ENCODE data around the gene TPM1. TPM values are rescaled to one million over a fixed set of nuclear protein-coding genes. Genes with fewer than 3 reads are reported as not detected.

Gene TPM1
- total and polyA plus RNA-seq, 10 of the 15 experiments (the other 5 are each of a cell fraction or from before 2014, with no cell fraction given) = 0.43 to 10.0 (median 2.4) TPM

DNA sequence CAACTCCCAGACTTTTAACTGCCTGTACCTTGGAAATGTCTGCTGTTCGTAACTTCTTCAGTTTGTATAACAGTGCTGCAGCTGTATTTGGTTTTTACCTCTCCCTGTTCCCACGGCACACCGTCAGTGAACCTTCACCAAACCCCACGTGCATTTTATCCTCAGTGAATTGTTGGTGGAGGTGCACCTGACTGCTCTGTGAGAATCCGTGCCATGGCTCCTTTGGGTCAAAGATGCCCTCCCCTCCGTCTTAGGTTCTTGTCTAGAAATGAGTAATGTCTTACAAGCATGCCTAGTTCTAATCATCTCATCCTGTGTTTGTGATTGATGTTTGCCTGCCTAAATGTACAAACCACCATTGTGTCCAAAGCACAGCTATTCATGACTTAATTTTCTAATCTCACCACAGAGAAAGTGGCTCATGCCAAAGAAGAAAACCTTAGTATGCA lies 28.2 kb downstream of the TPM1 start (continued):
- TF ChIP-seq, protein P1, sequence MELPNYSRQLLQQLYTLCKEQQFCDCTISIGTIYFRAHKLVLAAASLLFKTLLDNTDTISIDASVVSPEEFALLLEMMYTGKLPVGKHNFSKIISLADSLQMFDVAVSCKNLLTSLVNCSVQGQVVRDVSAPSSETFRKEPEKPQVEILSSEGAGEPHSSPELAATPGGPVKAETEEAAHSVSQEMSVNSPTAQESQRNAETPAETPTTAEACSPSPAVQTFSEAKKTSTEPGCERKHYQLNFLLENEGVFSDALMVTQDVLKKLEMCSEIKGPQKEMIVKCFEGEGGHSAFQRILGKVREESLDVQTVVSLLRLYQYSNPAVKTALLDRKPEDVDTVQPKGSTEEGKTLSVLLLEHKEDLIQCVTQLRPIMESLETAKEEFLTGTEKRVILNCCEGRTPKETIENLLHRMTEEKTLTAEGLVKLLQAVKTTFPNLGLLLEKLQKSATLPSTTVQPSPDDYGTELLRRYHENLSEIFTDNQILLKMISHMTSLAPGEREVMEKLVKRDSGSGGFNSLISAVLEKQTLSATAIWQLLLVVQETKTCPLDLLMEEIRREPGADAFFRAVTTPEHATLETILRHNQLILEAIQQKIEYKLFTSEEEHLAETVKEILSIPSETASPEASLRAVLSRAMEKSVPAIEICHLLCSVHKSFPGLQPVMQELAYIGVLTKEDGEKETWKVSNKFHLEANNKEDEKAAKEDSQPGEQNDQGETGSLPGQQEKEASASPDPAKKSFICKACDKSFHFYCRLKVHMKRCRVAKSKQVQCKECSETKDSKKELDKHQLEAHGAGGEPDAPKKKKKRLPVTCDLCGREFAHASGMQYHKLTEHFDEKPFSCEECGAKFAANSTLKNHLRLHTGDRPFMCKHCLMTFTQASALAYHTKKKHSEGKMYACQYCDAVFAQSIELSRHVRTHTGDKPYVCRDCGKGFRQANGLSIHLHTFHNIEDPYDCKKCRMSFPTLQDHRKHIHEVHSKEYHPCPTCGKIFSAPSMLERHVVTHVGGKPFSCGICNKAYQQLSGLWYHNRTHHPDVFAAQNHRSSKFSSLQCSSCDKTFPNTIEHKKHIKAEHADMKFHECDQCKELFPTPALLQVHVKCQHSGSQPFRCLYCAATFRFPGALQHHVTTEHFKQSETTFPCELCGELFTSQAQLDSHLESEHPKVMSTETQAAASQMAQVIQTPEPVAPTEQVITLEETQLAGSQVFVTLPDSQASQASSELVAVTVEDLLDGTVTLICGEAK (IDR thresholded peaks at IDR 0.05; ENCODE audit: borderline replicate concordance) = no peak
- TF ChIP-seq, protein P2, sequence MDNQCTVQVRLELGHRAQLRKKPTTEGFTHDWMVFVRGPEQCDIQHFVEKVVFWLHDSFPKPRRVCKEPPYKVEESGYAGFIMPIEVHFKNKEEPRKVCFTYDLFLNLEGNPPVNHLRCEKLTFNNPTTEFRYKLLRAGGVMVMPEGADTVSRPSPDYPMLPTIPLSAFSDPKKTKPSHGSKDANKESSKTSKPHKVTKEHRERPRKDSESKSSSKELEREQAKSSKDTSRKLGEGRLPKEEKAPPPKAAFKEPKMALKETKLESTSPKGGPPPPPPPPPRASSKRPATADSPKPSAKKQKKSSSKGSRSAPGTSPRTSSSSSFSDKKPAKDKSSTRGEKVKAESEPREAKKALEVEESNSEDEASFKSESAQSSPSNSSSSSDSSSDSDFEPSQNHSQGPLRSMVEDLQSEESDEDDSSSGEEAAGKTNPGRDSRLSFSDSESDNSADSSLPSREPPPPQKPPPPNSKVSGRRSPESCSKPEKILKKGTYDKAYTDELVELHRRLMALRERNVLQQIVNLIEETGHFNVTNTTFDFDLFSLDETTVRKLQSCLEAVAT (IDR thresholded peaks at IDR 0.05) = no peak
- no peak for TF ChIP-seq SMAD1 (IDR thresholded peaks at IDR 0.05; ENCODE audit: low read depth, partially characterized antibody)
- no peak for TF ChIP-seq POLR2A (IDR thresholded peaks at IDR 0.05; ENCODE audit: low read depth, low read length)
- no peak for TF ChIP-seq SMARCA5 (IDR thresholded peaks at IDR 0.05)
- TF ChIP-seq, protein P3, sequence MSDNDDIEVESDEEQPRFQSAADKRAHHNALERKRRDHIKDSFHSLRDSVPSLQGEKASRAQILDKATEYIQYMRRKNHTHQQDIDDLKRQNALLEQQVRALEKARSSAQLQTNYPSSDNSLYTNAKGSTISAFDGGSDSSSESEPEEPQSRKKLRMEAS (IDR thresholded peaks at IDR 0.05; ENCODE audit: low read depth, low read length) = no peak
- TF ChIP-seq HDAC6 (IDR thresholded peaks at IDR 0.05; ENCODE audit: unreplicated experiment) = no peak
- 0 out of 2 replicates have a peak, but pooled peaks have one; percentile 14 for TF ChIP-seq IRF4 (IDR thresholded peaks at IDR 0.05; ENCODE audit: low read depth, low read length)
- no peak for TF ChIP-seq MYB (IDR thresholded peaks at IDR 0.05; ENCODE audit: borderline replicate concordance, low read depth, low read length)
- no peak for TF ChIP-seq EED (IDR thresholded peaks at IDR 0.05; ENCODE audit: low read depth)
- TF ChIP-seq MTA2 (IDR thresholded peaks at IDR 0.05; ENCODE audit: low read depth) = peak; percentile 46; the same call in 1 of the 2 replicates
- TF ChIP-seq IKZF2 (IDR thresholded peaks at IDR 0.05) = peak in 1 of 2 experiments; percentile 28; a peak in 1 of 4 replicates
- TF ChIP-seq, protein P4, sequence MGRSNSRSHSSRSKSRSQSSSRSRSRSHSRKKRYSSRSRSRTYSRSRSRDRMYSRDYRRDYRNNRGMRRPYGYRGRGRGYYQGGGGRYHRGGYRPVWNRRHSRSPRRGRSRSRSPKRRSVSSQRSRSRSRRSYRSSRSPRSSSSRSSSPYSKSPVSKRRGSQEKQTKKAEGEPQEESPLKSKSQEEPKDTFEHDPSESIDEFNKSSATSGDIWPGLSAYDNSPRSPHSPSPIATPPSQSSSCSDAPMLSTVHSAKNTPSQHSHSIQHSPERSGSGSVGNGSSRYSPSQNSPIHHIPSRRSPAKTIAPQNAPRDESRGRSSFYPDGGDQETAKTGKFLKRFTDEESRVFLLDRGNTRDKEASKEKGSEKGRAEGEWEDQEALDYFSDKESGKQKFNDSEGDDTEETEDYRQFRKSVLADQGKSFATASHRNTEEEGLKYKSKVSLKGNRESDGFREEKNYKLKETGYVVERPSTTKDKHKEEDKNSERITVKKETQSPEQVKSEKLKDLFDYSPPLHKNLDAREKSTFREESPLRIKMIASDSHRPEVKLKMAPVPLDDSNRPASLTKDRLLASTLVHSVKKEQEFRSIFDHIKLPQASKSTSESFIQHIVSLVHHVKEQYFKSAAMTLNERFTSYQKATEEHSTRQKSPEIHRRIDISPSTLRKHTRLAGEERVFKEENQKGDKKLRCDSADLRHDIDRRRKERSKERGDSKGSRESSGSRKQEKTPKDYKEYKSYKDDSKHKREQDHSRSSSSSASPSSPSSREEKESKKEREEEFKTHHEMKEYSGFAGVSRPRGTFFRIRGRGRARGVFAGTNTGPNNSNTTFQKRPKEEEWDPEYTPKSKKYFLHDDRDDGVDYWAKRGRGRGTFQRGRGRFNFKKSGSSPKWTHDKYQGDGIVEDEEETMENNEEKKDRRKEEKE (IDR thresholded peaks at IDR 0.05) = no peak
- TF ChIP-seq, protein P5, sequence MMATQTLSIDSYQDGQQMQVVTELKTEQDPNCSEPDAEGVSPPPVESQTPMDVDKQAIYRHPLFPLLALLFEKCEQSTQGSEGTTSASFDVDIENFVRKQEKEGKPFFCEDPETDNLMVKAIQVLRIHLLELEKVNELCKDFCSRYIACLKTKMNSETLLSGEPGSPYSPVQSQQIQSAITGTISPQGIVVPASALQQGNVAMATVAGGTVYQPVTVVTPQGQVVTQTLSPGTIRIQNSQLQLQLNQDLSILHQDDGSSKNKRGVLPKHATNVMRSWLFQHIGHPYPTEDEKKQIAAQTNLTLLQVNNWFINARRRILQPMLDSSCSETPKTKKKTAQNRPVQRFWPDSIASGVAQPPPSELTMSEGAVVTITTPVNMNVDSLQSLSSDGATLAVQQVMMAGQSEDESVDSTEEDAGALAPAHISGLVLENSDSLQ (IDR thresholded peaks at IDR 0.05) = peak; percentile 11; the same call in 1 of the 2 replicates
- TF ChIP-seq, protein P6, sequence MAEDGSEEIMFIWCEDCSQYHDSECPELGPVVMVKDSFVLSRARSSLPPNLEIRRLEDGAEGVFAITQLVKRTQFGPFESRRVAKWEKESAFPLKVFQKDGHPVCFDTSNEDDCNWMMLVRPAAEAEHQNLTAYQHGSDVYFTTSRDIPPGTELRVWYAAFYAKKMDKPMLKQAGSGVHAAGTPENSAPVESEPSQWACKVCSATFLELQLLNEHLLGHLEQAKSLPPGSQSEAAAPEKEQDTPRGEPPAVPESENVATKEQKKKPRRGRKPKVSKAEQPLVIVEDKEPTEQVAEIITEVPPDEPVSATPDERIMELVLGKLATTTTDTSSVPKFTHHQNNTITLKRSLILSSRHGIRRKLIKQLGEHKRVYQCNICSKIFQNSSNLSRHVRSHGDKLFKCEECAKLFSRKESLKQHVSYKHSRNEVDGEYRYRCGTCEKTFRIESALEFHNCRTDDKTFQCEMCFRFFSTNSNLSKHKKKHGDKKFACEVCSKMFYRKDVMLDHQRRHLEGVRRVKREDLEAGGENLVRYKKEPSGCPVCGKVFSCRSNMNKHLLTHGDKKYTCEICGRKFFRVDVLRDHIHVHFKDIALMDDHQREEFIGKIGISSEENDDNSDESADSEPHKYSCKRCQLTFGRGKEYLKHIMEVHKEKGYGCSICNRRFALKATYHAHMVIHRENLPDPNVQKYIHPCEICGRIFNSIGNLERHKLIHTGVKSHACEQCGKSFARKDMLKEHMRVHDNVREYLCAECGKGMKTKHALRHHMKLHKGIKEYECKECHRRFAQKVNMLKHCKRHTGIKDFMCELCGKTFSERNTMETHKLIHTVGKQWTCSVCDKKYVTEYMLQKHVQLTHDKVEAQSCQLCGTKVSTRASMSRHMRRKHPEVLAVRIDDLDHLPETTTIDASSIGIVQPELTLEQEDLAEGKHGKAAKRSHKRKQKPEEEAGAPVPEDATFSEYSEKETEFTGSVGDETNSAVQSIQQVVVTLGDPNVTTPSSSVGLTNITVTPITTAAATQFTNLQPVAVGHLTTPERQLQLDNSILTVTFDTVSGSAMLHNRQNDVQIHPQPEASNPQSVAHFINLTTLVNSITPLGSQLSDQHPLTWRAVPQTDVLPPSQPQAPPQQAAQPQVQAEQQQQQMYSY (CRISPR knock-in tag; IDR thresholded peaks at IDR 0.05) = no peak
- TF ChIP-seq BHLHE40 (IDR thresholded peaks at IDR 0.05; ENCODE audit: borderline replicate concordance in 1 of 2, low read depth in 2 of 2, low read length in 1 of 2) = peak; percentile 18 to 56; a peak in 2 of 4 replicates
- no peak for TF ChIP-seq CBFB (IDR thresholded peaks at IDR 0.05; ENCODE audit: low read depth)

All from GM12878 (cell line).